C4-2B (cell line): ENCODE measurements around the gene CD180.

ENCODE experiments used
- H3K27ac ChIP-seq: fragments of 450-650 bp; 2 replicates; pipeline ENCODE4 v1.5.1; 2017
- CTCF ChIP-seq: fragments of 450-650 bp; conservative IDR thresholded peaks from 2 replicates; pipeline ENCODE4 v1.5.1; 2017; ENCODE audit warnings: mild to moderate bottlenecking
- ZFX ChIP-seq: fragments of 450-650 bp; IDR thresholded peaks from 2 replicates; pipeline ENCODE4 v1.6.1; 2017

Gene CD180

GRCh38 chr5:67149057-67149950, 47.3 kb downstream of the CD180 start:
- TF ChIP-seq ZFX (no peak), CTCF (no peak)
- no peak overlapping the region for H3K27ac ChIP-seq

- TF ChIP-seq CTCF = no peak
- no peak for TF ChIP-seq ZFX
- no peak overlapping the region for H3K27ac ChIP-seq
These were observed 48.8 kb downstream of the CD180 start for GRCh38 chr5:67147760-67148159.

GRCh38 chr5:67146981-67147380, 49.6 kb downstream of the CD180 start:
- TF ChIP-seq ZFX (no peak), CTCF (no peak)
- H3K27ac ChIP-seq = no peak overlapping the region

GRCh38 chr5:67146574-67146973, 50.0 kb downstream of the CD180 start:
- no peak for TF ChIP-seq ZFX
- no peak for TF ChIP-seq CTCF
- no peak overlapping the region for H3K27ac ChIP-seq

GRCh38 chr5:67144183-67144639, 52.4 kb downstream of the CD180 start:
- TF ChIP-seq CTCF = no peak
- no peak for TF ChIP-seq ZFX

GRCh38 chr5:67143549-67143948, 53.0 kb downstream of the CD180 start:
- TF ChIP-seq ZFX (no peak), CTCF (no peak)
- no peak overlapping the region for H3K27ac ChIP-seq

More at GRCh38 chr5:67144183-67144639, 52.4 kb downstream of the CD180 start:
- H3K27ac ChIP-seq = no peak overlapping the region

GRCh38 chr5:67142816-67143215, 53.8 kb downstream of the CD180 start:
- TF ChIP-seq CTCF (no peak), ZFX (no peak)
- H3K27ac ChIP-seq = no peak overlapping the region
